HG02623 (cell line): ENCODE data around the gene DYNC2H1.

Experiments used
- ATAC-seq: cut with Tn5 transposase; IDR thresholded peaks from one replicate; pipeline ENCODE4 v1.9.1; 2021; ENCODE audit warnings: moderate library complexity; ENCODE audit not compliant: unreplicated experiment

The DYNC2H1 gene, protein sequence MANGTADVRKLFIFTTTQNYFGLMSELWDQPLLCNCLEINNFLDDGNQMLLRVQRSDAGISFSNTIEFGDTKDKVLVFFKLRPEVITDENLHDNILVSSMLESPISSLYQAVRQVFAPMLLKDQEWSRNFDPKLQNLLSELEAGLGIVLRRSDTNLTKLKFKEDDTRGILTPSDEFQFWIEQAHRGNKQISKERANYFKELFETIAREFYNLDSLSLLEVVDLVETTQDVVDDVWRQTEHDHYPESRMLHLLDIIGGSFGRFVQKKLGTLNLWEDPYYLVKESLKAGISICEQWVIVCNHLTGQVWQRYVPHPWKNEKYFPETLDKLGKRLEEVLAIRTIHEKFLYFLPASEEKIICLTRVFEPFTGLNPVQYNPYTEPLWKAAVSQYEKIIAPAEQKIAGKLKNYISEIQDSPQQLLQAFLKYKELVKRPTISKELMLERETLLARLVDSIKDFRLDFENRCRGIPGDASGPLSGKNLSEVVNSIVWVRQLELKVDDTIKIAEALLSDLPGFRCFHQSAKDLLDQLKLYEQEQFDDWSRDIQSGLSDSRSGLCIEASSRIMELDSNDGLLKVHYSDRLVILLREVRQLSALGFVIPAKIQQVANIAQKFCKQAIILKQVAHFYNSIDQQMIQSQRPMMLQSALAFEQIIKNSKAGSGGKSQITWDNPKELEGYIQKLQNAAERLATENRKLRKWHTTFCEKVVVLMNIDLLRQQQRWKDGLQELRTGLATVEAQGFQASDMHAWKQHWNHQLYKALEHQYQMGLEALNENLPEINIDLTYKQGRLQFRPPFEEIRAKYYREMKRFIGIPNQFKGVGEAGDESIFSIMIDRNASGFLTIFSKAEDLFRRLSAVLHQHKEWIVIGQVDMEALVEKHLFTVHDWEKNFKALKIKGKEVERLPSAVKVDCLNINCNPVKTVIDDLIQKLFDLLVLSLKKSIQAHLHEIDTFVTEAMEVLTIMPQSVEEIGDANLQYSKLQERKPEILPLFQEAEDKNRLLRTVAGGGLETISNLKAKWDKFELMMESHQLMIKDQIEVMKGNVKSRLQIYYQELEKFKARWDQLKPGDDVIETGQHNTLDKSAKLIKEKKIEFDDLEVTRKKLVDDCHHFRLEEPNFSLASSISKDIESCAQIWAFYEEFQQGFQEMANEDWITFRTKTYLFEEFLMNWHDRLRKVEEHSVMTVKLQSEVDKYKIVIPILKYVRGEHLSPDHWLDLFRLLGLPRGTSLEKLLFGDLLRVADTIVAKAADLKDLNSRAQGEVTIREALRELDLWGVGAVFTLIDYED (N-terminal part only)

DNA sequence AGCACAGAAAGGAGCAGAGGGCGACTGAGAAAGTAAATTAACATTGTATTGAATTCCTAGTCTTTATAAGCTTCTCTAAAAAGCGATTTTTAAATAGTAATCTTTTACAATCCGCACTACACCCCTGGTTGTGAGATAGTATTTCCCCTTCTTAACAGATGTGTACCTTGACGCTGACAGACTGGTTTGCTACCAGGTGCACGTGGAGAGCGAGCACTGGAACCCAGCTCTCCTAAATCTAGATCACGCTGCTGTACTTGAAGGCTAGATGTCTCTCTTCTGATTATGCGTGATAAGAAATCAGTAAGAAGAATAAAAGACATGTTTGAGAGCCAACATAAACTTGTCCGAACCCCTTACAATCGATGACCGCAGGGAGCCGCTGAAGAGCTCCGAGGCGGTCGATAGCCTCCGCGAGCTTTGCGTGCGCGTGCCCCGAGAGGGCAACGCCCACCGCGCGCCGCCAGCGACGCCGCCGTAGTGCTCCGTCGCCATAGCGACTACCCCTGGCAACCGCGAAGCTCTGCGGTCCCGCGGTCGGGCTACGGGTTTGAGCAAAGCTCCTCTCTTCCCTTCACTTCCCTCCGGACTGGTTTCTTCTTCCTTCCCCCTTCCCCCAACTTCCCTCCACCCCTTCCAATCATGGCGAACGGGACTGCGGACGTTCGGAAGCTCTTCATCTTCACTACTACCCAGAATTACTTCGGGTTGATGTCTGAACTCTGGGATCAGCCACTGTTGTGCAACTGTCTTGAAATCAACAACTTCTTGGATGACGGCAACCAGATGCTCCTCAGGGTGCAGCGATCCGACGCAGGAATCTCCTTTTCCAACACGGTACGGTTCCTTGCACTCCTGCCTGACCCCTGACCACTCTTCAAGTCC lies at the start of gene DYNC2H1:
DYNC2H1 (plus strand) TSS at position 494 of the 885 bp plus-strand sequence; CDS start at position 643, 149 bp downstream.
- peak; percentile 100 for ATAC-seq

DNA sequence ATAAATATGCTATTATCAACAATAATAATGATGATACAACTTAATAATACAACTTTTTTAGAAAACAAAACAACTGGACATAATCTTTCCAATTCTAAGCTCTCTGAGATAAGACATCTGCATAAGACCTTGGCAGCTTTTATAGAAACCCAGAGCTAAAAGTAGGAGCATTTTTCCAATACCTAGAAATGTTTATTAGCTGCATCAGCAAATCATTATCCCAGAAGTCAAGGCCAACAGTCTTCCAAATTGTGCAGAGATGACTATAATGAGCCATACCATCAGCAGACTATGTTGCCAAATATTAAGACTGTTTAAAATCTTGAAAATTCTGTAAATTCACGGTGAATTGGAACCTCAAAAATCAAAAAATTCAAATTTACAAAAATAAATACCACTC lies 47.6 kb upstream of the DYNC2H1 start:
- no peak for ATAC-seq

DNA sequence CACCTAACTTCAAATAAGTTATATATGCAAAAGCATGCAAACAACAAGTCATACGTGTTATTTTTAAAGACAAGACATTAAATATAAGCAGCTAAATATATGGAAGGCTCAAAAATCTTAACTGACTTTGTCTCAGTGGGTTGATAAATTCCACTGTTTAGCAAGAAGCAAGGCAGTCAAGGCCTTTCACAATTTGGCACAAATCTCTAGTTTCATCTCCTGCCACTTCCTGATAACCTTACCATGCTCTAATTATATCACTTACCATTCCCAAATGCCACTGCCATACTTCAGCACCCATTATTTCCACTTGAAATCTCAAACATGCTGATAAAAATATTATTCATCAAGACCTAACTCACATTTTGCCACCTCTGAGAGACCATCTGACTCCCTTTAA lies 42.1 kb upstream of the DYNC2H1 start:
- ATAC-seq: no peak

- no peak for ATAC-seq
These were observed 39.9 kb upstream of the DYNC2H1 start for GRCh38 chr11:103069367-103069766.

DNA sequence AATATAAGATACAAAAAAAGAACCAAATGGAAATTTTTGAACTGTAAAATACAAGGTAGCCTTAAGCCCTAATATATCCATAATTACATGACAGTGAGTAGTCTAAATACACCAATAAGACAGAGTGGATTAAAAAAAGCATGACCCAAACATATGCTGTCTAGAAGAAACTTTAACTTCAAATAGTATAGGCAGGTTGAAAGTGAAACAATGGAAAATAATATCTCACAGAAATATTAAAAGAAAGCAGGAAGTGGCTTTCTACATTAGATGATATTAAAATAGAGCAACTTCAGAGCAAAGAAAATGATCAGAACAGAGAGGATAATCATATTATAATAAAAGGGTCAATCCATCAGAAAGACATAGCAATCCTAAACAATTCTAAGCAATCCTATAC lies 39.1 kb upstream of the DYNC2H1 start:
- ATAC-seq: no peak

- ATAC-seq: no peak
These were observed 38.2 kb upstream of the DYNC2H1 start for GRCh38 chr11:103071008-103071407.

DNA sequence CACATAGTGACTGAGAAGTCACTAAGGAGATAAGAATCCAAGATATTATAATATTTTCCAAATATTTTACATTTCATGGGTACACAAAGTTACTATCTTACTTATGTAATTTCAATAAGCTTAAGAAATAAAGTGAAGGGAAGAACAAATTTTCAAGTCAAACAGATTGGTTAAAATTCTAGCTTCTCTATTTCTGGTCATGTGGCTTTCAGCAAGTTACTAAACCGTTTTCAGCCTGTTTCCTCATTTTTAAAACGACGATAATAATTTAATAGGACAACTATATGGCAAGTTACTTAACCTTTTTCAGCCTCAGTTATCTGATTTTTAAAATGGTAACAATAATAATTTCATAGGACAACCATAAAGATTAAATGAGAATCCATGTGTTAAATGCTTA lies 32.9 kb upstream of the DYNC2H1 start:
- no peak for ATAC-seq

DNA sequence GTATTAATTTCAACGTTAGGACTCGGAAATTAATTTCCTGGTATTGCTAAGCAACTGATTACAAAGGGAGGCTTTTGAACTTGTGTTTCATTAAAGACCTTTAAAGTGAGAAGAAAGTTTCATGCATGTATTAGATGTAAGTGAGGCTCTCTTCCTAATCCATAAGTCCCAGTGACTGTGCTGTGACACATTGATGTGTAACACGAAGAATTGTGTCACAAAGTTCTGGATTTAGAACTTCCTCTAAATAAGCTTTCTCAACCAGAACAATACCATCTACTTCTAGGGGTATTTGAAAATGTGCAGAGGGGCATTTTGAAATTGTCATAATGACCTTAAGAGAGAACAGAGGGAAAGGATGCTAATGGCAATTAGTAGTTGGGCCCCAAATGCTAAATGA lies 31.7 kb upstream of the DYNC2H1 start:
- ATAC-seq: no peak

DNA sequence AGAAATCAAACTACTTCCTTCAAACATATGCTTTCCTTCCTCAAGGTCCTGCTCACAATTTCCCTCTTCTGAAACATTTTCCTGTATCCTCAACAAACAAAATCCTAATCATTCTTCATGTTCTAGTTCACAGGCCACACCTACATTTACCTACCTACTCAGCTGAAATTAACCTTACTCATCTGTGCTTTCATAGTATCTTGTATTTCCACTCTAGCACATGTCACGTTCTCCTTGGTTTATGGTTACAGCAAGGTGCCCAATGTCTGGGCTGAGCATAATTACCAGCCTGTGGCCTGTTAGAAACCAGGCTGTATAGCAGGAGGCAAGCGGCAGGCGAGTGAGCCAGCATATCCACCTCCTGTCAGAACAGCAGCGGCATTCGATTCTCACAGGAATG lies 30.5 kb upstream of the DYNC2H1 start:
- no peak for ATAC-seq

- no peak for ATAC-seq
These were observed 29.4 kb upstream of the DYNC2H1 start for GRCh38 chr11:103079833-103080232.

DNA sequence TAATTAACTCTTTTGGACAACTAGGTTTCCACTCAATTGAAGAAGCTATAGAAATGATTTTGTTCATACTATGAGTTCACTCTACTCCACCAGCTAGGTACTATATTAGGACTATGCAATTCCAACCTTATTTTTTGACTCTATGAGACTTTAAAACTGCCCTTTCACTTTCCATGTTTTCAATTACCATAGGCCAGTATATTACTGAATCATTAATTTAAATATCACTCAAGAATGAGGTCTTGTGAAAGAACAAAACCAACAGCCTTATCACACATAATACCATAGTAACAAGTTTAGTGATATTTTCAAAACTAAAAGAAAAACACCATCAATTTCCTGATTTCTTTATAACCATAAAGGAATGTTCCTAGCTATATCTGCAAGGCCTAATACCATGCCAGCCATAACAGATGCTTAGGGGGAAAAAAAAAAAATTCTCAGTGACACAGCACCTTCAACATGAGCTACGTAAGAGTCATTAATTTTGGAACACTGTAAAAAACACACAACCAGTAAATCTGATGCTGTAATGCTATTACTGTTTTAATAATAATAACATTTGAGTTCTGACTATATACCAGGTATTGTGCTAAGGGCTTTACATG lies 23.4 kb upstream of the DYNC2H1 start:
- no peak for ATAC-seq

DNA sequence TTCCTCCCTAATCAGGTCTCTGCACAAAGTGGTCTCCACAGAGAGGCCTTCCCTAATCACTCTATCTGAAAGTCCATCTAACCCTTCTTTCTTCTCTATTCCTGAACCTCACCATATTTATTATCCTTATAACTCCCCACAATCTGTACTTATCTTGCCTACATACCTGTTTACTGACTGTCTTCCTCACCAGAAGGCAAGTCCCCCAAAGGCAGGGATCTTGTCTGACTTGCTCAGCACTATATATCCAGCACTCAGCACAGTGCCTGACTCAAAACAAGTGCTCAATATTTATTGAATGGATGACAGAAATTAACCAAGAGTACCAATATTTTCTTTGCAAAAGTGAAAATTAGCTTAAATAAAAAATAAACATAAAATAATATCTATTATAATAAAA lies 22.8 kb upstream of the DYNC2H1 start:
- ATAC-seq: no peak

DNA sequence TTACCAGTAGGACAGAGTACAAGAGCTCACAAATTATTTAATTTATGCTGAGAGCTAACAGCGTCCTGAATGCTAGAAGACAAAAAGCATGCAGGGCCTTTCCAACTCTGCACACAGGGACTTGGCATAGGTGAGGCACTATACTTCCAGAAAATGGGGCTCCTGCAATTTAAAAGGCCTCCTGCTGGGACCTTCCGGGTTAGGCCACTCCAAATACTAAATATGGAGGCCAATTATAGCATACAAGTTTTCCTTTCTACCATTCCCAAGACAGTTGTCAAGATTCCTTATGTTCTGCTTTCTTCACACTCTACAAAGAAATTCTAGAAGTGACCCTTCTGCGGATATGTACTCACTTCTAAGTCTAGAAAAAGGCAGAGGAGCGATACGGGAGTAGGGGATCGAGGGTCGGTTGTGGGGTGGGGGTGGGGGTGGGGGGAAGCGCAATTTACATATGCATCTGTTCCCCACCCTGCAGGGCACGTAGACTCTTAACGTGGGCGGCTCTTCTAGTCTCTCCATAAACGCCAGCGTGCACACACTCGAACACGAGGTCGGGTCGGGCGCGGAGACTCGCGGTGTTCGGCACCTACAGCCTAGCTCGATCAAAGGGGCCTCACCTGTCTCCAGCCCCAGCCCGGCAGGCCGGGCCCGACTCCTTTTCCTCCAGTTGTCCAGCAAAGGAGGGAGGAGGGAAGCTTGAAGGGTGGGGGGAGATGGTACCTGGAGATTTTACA lies 18.0 kb upstream of the DYNC2H1 start:
- peak; percentile 38 for ATAC-seq

- ATAC-seq: peak; percentile 99
These were observed 17.3 kb upstream of the DYNC2H1 start, which contains the start of gene DCUN1D5 for GRCh38 chr11:103091801-103092524. TSS of gene DCUN1D5 (minus strand) at chr11:103092160. CDS start at chr11:103091872, 288 bp downstream.

GRCh38 chr11:103097279-103097678 lies 11.9 kb upstream of the DYNC2H1 start:
- ATAC-seq: no peak

- no peak for ATAC-seq
These were observed 677 bp downstream of the DYNC2H1 start for GRCh38 chr11:103109818-103110388.

- no peak for ATAC-seq
These were observed 1.2 kb downstream of the DYNC2H1 start for GRCh38 chr11:103110391-103110790.

DNA sequence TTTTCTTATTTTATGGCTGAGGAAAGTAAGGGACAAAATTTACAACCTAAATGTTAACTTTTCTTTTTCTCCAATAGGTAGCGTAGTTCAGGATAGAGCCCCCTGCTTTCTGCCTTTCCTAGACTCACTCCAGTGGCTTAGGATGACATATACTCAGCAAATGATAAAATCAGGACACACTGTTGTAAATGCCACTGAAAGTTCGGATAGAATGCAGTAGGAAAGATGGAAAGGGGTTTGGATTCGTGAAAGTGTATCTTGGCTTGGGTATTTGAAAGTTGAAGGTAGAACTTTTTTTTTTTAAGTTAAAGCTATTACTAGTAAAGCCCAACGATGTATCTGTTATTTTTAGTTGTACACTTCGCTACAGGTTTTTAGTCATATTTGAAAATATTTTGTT lies 2.2 kb downstream of the DYNC2H1 start:
- ATAC-seq: no peak
